ENCODE data around the gene KCNQ2. TPM values are rescaled to one million over a fixed set of nuclear protein-coding genes. Genes with fewer than 3 reads are reported as not detected.

Gene KCNQ2
- total RNA-seq, 1 experiment from 2014 or later: not detected

- peaks cover 98% of the 10 kb centered on the region for H3K27me3 ChIP-seq (ENCODE audit: insufficient read depth, low read depth)
- intact Hi-C loops (cut with micrococcal nuclease; ENCODE audit: unreplicated experiment): no loop called here
- CTCF ChIA-PET: interaction anchor here (0.7 kb wide), 1 partner anchor 57 kb away, joined by 3 read pairs; no protein-coding TSS in a partner anchor
Observed at GRCh38 chr20:63398744-63399514, 73.5 kb downstream of the KCNQ2 start.

GRCh38 chr20:63397946-63398450 is 74.5 kb downstream of the KCNQ2 start:
- Histone ChIP-seq H3K9me2 (ENCODE audit: insufficient read depth) (no peaks in the 10 kb centered on the region), H3K4me1 (replicated peaks; ENCODE audit: insufficient read depth) (no peaks in the 10 kb centered on the region), H3K9me3 (ENCODE audit: insufficient read depth, low read depth) (no peaks in the 10 kb centered on the region), H3K27ac (no peak overlapping the region), H2AFZ (no peak overlapping the region), H4K20me1 (ENCODE audit: insufficient read depth) (0 out of 2 replicates have a peak, but pooled peaks cover 10% of the 10 kb centered on the region), H3K4me3 (no peak overlapping the region), H3K27me3 (ENCODE audit: insufficient read depth, low read depth) (peaks cover 99% of the 10 kb centered on the region), H3F3A (ENCODE audit: insufficient read depth, low read depth) (no peaks in the 10 kb centered on the region), H3K79me2 (ENCODE audit: low read depth) (no peaks in the 10 kb centered on the region), H3K4me2 (no peak overlapping the region), H3K36me3 (ENCODE audit: low read depth) (no peaks in the 10 kb centered on the region)
- DNase-seq: no peak
- no peak for TF ChIP-seq EZH2 (IDR thresholded peaks at IDR 0.05; ENCODE audit: low read depth)
- intact Hi-C loops (cut with micrococcal nuclease; ENCODE audit: unreplicated experiment): no loop called here
- POLR2A ChIA-PET (ENCODE audit: unreplicated experiment): no interaction called here
- CTCF ChIA-PET: interaction anchor here (0.7 kb wide), 1 partner anchor 56 kb away, joined by 3 read pairs; no protein-coding TSS in a partner anchor
- BruUV-seq (replicated peaks): no TSS peak

More at GRCh38 chr20:63398744-63399514, 73.5 kb downstream of the KCNQ2 start:
- no peak overlapping the region for H3K4me2 ChIP-seq
- H3F3A ChIP-seq (ENCODE audit: insufficient read depth, low read depth): no peaks in the 10 kb centered on the region
- TF ChIP-seq EZH2 (IDR thresholded peaks at IDR 0.05; ENCODE audit: low read depth) (no peak), CTCF (conservative IDR thresholded peaks at IDR 0.05) (no peak)
- H2AFZ ChIP-seq: no peak overlapping the region
- no peak overlapping the region for H3K4me3 ChIP-seq
- no peak for DNase-seq
- no peaks in the 10 kb centered on the region for H3K9me2 ChIP-seq (ENCODE audit: insufficient read depth)
- no TSS peak for BruUV-seq (replicated peaks)
- H3K9me3 ChIP-seq (ENCODE audit: insufficient read depth, low read depth): no peaks in the 10 kb centered on the region
- H3K27ac ChIP-seq: no peak overlapping the region
- POLR2A ChIA-PET (ENCODE audit: unreplicated experiment): no interaction called here
- H3K79me2 ChIP-seq (ENCODE audit: low read depth): no peaks in the 10 kb centered on the region
- no peaks in the 10 kb centered on the region for H3K4me1 ChIP-seq (replicated peaks; ENCODE audit: insufficient read depth)
- 0 out of 2 replicates have a peak, but pooled peaks cover 11% of the 10 kb centered on the region for H4K20me1 ChIP-seq (ENCODE audit: insufficient read depth)
- no peaks in the 10 kb centered on the region for H3K36me3 ChIP-seq (ENCODE audit: low read depth)

- no peaks in the 10 kb centered on the region for H3K9me3 ChIP-seq (ENCODE audit: insufficient read depth, low read depth)
- H3K36me3 ChIP-seq (ENCODE audit: low read depth): no peaks in the 10 kb centered on the region
- H3K79me2 ChIP-seq (ENCODE audit: low read depth): no peaks in the 10 kb centered on the region
- H2AFZ ChIP-seq: no peak overlapping the region
- ChIA-PET CTCF (no interaction called here), POLR2A (ENCODE audit: unreplicated experiment) (no interaction called here)
- no TSS peak for BruUV-seq (replicated peaks)
- no peaks in the 10 kb centered on the region for H3K4me1 ChIP-seq (replicated peaks; ENCODE audit: insufficient read depth)
- no peak for DNase-seq
- no peak overlapping the region for H3K4me2 ChIP-seq
- H3K4me3 ChIP-seq: no peak overlapping the region
- no peaks in the 10 kb centered on the region for H3K9me2 ChIP-seq (ENCODE audit: insufficient read depth)
- peaks cover 100% of the 10 kb centered on the region for H3K27me3 ChIP-seq (ENCODE audit: insufficient read depth, low read depth)
- no peaks in the 10 kb centered on the region for H3F3A ChIP-seq (ENCODE audit: insufficient read depth, low read depth)
- TF ChIP-seq CTCF (conservative IDR thresholded peaks at IDR 0.05) (no peak), EZH2 (IDR thresholded peaks at IDR 0.05; ENCODE audit: low read depth) (no peak)
- H4K20me1 ChIP-seq (ENCODE audit: insufficient read depth): 0 out of 2 replicates have a peak, but pooled peaks cover 3% of the 10 kb centered on the region
- H3K27ac ChIP-seq: no peak overlapping the region
- intact Hi-C loops (cut with micrococcal nuclease; ENCODE audit: unreplicated experiment): no loop called here
Observed at GRCh38 chr20:63397155-63397843, 75.2 kb downstream of the KCNQ2 start.
